ENCODE data around the gene KCNK1.
A peak's percentile ranks its signal among the peaks of the same experiment; 100 is the strongest.
"Not testable (repeated sequence)": the region's sequence is repeated elsewhere in the genome, so short reads cannot be mapped to it uniquely, and the experiment has no call there.

The KCNK1 gene

DNA sequence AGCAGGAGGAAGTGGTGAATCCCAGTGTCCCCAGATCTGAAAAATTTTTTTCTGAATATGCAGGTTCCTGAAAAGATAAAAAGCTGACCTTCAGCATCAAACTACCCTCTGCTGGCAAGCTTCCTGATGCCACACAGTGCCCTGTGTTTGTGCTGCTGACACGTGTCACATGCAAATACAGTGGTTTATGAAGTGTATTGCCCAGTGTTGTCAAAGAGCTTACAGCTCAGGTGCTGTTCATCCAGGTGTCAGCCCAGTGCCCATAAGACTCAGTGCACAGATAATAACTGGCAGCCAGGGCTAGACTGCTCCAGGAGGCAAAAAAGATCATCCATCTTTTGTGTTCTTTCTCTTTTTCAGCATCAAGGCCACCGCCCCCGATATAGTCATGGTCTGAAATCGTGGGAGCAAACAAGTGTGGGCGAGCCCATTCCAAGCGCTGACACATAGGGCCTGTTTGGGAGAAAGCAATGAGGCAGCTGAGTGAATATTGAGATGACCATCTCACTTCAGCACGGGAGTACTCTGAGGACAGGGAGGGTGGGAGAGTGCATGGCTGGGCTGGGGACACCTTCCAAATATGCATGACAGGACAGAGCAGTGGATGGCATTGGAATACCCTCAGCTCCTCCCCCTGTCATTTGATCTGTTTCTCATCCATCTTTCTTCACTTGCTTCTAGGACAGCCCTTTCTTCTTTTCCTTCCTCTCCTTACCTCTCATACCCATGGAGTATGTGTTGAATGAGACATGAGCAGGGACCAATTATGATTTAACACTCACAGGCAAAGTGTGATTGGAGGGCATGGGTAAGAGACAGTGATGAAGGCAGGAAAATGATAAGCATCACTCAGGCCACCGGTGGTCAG, 6.4 kb upstream of the KCNK1 start:
- DNase-seq (ENCODE audit: low spot score), result peak; percentile 52

- no peak for DNase-seq (ENCODE audit: low spot score)
Observed at GRCh38 chr1:233608988-233609387, 4.9 kb upstream of the KCNK1 start.

DNA sequence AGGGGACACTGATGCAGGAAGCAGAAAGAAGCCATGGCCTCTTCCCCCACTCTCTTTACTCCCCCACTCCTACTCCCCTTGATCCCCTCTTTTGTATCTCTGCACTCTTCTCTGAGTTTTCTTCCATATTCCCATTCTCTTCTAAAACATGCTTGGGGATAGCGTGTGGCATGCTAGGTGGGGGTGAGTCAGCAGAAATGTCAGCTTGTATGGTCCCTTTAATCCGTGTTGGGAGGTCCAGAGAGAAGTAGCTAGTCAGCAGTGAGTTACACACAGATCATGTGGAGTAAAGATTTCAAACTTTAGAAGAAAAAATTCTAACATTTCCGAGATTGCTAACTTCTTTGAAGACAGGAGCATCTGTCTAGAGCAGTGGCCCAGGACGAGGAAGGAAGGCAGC, 4.0 kb upstream of the KCNK1 start:
- DNase-seq (ENCODE audit: low spot score), result no peak

- DNase-seq (ENCODE audit: low spot score), result no peak
Observed at GRCh38 chr1:233610628-233611027, 3.3 kb upstream of the KCNK1 start.

GRCh38 chr1:233611363-233611762, 2.5 kb upstream of the KCNK1 start:
- peak; percentile 53 for DNase-seq (ENCODE audit: low spot score)

DNA sequence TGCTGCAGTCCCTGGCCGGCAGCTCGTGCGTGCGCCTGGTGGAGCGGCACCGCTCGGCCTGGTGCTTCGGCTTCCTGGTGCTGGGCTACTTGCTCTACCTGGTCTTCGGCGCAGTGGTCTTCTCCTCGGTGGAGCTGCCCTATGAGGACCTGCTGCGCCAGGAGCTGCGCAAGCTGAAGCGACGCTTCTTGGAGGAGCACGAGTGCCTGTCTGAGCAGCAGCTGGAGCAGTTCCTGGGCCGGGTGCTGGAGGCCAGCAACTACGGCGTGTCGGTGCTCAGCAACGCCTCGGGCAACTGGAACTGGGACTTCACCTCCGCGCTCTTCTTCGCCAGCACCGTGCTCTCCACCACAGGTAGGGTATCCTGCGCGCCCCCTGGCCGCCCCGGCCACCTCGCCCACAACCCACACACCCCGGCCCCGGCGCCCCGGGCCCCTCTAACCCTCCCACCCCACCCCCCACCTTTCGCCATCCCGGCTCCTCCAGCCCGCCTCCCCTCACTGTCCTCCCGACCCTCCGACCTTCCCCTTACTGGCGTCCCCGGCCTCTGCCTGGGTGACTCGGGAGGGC, 352 bp downstream of the KCNK1 start:
- DNase-seq (ENCODE audit: low spot score), result peak; percentile 39

DNA sequence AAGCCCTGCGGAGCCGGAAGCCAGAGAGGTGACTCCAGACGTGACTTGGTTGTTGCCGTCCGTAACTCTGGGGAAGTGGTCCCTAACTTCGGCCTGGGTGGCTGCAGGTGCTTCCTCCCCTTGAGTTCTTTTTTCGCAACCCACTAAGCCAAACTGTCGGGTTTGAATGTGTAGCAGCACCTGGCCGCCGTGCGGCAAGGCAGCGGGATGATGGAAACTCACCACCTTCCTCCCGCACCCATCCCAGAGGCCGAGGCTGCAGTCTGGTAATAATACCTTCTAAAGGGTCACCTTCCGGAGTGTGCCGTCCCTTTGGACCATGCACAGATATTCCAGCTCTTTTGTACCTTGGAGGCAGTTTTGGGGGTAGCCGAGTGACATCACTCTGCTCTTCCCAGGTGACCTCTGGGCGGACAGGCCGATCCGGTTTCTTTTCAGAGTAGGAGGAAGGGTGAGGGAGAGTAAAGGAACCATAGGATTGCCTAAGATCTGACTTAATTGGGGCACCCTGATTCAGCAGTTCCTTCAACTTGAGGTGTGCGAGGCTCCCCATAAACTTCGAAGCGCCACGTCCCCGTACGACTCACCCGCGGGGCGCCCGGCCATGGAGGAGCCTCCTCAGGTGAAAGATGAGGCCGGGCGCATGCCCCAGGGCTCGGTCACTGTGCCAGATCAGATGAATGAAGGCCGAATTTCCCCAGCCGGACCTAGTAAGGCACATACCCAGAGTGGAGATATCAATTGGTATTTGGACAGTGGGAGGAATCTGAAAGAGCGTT, 1.0 kb downstream of the KCNK1 start:
- DNase-seq (ENCODE audit: low spot score), result no peak

DNA sequence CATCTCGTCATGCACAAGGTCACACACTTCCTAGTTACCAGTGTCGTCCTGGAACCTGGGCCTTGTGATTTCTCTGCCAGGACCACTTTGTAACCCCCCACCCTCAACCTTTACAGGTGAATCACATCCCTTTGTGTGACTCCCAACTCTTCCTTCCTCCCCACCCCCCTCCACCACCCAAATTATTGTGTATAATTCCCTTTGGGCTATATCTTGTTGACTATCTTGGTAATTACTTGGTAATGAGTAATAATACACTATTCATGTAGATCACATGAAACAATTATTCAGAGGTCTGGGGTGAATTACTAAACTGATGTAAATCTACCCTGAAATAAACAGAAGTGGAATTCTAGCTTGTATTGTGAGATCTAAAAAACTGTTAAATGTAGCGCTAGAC, 1.7 kb downstream of the KCNK1 start:
- no peak for DNase-seq (ENCODE audit: low spot score)

GRCh38 chr1:233617025-233617424, 3.1 kb downstream of the KCNK1 start:
- no peak for DNase-seq (ENCODE audit: low spot score)

GRCh38 chr1:233619414-233619813, 5.5 kb downstream of the KCNK1 start:
- not testable (repeated sequence) for DNase-seq (ENCODE audit: low spot score)

DNA sequence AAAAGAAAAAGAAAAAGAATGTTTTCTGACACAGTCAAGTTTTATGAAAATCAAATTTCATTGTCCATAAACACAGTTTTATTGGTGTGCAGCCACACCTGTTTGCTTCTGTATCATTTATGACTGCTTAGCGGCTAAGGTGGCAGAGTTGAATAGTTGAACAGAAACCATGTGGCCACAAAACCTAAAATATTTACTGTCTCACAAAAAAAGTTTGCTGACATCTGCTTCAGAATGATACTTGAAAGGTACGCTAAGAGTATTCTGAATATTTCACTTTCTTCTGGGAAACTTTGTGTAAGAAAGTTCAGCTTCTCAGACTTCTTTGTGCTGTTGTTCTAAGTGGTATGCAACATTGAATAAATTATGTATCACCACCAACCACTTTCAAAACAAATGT, 6.2 kb downstream of the KCNK1 start:
- DNase-seq (ENCODE audit: low spot score), result peak; percentile 43

DNA sequence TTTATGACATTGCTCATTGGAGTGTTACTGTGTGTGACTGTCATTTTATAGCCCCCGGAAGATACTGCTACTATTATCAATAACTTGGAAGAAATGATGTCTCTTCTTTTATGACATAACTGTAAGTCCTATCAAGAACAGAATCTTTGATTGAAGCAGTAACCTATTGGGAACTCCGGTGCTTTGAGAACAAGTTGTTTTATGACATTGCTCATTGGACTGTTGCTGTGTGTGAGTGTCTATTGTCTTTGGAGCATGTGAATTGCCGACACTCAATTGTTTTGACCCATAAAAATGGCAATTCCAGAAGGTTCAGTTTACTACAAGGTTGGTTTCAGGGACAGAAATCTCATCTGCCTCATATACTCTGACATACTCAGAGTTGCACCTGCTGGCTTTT, 8.0 kb downstream of the KCNK1 start:
- no peak for DNase-seq (ENCODE audit: low spot score)

GRCh38 chr1:233624289-233624688, 10.4 kb downstream of the KCNK1 start:
- no peak for DNase-seq (ENCODE audit: low spot score)

DNA sequence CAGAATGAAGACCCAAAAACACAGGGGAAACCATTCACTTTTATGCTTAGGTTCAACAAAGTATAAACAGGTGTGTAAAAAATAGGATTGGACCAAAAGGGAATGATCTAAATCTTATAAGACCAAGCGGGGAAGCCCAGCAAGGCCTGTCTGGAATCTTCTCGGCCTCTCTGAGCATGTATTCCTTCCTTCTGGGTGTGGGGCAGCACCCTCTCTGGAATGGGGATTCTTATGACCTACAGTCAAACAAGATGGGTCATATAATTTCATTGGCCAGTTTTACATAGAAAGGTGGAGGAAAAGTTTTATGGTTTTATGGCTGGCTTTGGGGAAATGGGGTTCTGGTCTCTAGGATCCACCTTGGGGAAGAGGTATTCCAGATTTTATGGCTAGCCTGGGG, 11.2 kb downstream of the KCNK1 start:
- no peak for DNase-seq (ENCODE audit: low spot score)

DNA sequence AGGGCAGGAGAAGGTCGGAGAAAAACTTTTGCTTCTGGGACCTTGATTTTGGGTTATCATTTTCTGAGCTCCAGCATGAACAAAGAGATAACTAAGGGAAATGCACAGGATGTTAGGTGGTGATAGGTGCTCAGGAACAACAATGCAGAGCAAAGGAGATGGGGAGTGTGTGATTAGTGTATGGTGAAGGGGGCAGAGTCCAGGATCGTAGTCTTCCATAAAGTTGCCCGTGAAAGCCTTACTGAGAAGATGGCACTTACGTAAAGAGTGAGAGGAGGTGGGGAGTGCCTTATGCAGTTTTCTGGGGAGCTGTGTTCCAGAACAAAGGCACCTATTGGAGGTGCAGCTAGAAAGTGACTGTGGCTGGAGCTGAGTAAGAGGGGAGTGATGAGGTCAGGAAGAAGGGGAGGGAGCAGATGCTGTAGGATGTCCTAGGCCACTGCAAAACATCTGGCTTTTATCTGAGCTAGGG, 11.6 kb downstream of the KCNK1 start:
- DNase-seq (ENCODE audit: low spot score), result no peak

DNA sequence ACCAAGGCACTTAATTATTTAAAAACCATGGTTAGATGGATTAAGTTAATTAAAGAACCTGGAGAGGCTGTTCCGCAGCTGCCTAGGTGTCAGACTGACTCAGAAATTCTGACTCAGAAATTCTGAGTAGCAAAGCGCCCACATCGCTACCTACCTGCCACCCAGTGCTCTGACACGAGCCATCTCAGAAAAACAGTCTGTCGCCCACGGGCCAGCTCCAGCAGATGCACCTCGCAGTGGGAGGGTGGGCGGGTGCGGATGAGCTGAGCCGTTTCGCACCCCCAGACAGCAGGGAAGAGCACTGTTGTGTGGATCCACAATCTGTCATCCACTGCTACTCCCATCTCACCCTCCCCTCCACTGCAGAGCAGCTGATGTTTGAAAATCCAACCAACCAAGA, 13.5 kb downstream of the KCNK1 start:
- DNase-seq (ENCODE audit: low spot score), result no peak

DNA sequence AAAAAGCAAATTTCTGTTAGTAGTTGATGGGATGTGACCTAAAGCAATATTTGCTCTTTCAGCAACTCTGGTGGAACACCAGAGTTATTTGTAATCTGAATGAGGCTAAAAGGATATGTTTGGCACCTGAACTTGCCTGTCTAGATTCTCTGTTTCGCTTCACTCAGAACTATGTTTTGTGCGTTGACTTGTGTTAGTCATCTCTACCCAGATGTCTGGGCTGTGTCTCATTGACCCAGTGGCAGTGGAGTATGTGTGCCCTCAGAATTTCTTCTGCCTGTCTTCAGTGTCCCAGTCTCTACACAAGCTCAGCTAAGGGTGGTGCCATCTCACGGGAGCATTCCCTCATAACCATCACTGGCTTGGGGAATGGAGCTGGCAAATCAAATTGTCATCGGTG, 13.9 kb downstream of the KCNK1 start:
- no peak for DNase-seq (ENCODE audit: low spot score)

- no peak for DNase-seq (ENCODE audit: low spot score)
Observed at GRCh38 chr1:233629305-233629935, 15.5 kb downstream of the KCNK1 start.

- no peak for DNase-seq (ENCODE audit: low spot score)
Observed at GRCh38 chr1:233631810-233632405, 18.0 kb downstream of the KCNK1 start.

- no peak for DNase-seq (ENCODE audit: low spot score)
Observed at GRCh38 chr1:233632436-233632835, 18.5 kb downstream of the KCNK1 start.

GRCh38 chr1:233635765-233636502, 22.0 kb downstream of the KCNK1 start:
- no peak for DNase-seq (ENCODE audit: low spot score)
